SIG-M5 treated with dmso at 0.1 percent for 504 hours (cell line): ENCODE data around the gene THSD7B.

Experiments
- DNase-seq: peaks from one replicate; lab custom pipeline; 2025; ENCODE audit not compliant: unreplicated experiment; lab: John Stamatoyannopoulos, UW

The THSD7B gene

GRCh38 chr2:137151731-137152130 lies 386.4 kb downstream of the THSD7B start:
- DNase-seq: no peak

GRCh38 chr2:137154946-137155345 lies 389.6 kb downstream of the THSD7B start:
- DNase-seq: no peak

- no peak for DNase-seq
Measured at GRCh38 chr2:137155356-137156104, 390.2 kb downstream of the THSD7B start.

GRCh38 chr2:137156221-137156844 lies 391.0 kb downstream of the THSD7B start:
- no peak for DNase-seq

GRCh38 chr2:137157851-137158250 lies 392.5 kb downstream of the THSD7B start:
- no peak for DNase-seq

- no peak for DNase-seq
Measured at GRCh38 chr2:137161250-137161649, 395.9 kb downstream of the THSD7B start.

GRCh38 chr2:137165968-137166367 lies 400.6 kb downstream of the THSD7B start:
- DNase-seq: no peak

- DNase-seq: no peak
Measured at GRCh38 chr2:137167651-137168050, 402.3 kb downstream of the THSD7B start.

- DNase-seq: no peak
Measured at GRCh38 chr2:137168552-137168951, 403.2 kb downstream of the THSD7B start.

GRCh38 chr2:137172162-137172561 lies 406.8 kb downstream of the THSD7B start:
- no peak for DNase-seq

GRCh38 chr2:137173463-137173862 lies 408.1 kb downstream of the THSD7B start:
- DNase-seq: no peak

GRCh38 chr2:137175246-137175645 lies 409.9 kb downstream of the THSD7B start:
- DNase-seq: no peak

GRCh38 chr2:137178951-137179377 lies 413.6 kb downstream of the THSD7B start:
- peak; percentile 93 for DNase-seq

- no peak for DNase-seq
Measured at GRCh38 chr2:137179542-137179941, 414.2 kb downstream of the THSD7B start.

GRCh38 chr2:137180012-137180411 lies 414.7 kb downstream of the THSD7B start:
- DNase-seq: no peak

GRCh38 chr2:137181370-137181769 lies 416.0 kb downstream of the THSD7B start:
- no peak for DNase-seq

GRCh38 chr2:137182071-137182470 lies 416.7 kb downstream of the THSD7B start:
- no peak for DNase-seq

GRCh38 chr2:137183206-137183898 lies 418.0 kb downstream of the THSD7B start:
- DNase-seq: no peak

- DNase-seq: no peak
Measured at GRCh38 chr2:137185378-137186078, 420.2 kb downstream of the THSD7B start.

- DNase-seq: no peak
Measured at GRCh38 chr2:137187216-137187615, 421.9 kb downstream of the THSD7B start.

GRCh38 chr2:137190411-137191195 lies 425.3 kb downstream of the THSD7B start:
- no peak for DNase-seq
